GM23338 (cell line): ENCODE results near the gene WWOX. TPM values are rescaled to one million over a fixed set of nuclear protein-coding genes. Genes with fewer than 3 reads are reported as not detected.

Experiments used
- ATAC-seq: fragments of 200-7000 bp; cut with Tn5 transposase; 3 replicates; pipeline ENCODE4 v1.9.1; 2020
- DNase-seq: peaks from one replicate; pipeline ENCODE4 v3.0.0-alpha.2; 2015; ENCODE audit warnings: low spot score
- H2AFZ ChIP-seq: fragments of 200-600 bp; sonication (generic); 2 replicates; pipeline ENCODE4 v1.8.0; 2016; ENCODE audit warnings: antibody characterized with exemption, mild to moderate bottlenecking, moderate library complexity
- H3F3A ChIP-seq: fragments of 200-600 bp; sonication (generic); replicated peaks from 2 replicates; pipeline ENCODE4 v1.8.0; 2017; ENCODE audit warnings: antibody characterized with exemption, mixed run types, low read depth
- H3K27ac ChIP-seq: fragments of 200-600 bp; sonication (generic); 2 replicates; pipeline ENCODE4 v1.6.1; 2016; ENCODE audit warnings: low read depth
- H3K27me3 ChIP-seq: fragments of 200-600 bp; sonication (generic); 2 replicates; pipeline ENCODE4 v1.8.0; 2016; ENCODE audit warnings: mild to moderate bottlenecking, mixed run types, moderate library complexity; ENCODE audit not compliant: insufficient read depth
- H3K36me3 ChIP-seq: fragments of 200-600 bp; sonication (generic); 2 replicates; pipeline ENCODE4 v1.8.0; 2016; ENCODE audit warnings: mild to moderate bottlenecking; ENCODE audit not compliant: insufficient read depth
- H3K4me1 ChIP-seq: fragments of 200-600 bp; sonication (generic); 2 replicates; pipeline ENCODE4 v1.8.0; 2016; ENCODE audit warnings: mild to moderate bottlenecking, moderate library complexity; ENCODE audit not compliant: insufficient read depth
- H3K4me2 ChIP-seq: fragments of 200-600 bp; sonication (generic); 2 replicates; pipeline ENCODE4 v1.7.1; 2017; ENCODE audit warnings: mixed run types
- H3K4me3 ChIP-seq: fragments of 200-600 bp; sonication (generic); 2 replicates; pipeline ENCODE4 v1.6.1; 2016; ENCODE audit warnings: mixed run types
- H3K79me2 ChIP-seq: fragments of 200-600 bp; sonication (generic); replicated peaks from 2 replicates; pipeline ENCODE4 v1.8.0; 2017; ENCODE audit warnings: mild to moderate bottlenecking; ENCODE audit not compliant: insufficient read depth
- H3K9me2 ChIP-seq: fragments of 200-600 bp; sonication (generic); 2 replicates; pipeline ENCODE4 v1.8.0; 2017; ENCODE audit not compliant: insufficient read depth
- H4K20me1 ChIP-seq: fragments of 200-600 bp; sonication (generic); replicated peaks from 2 replicates; pipeline ENCODE4 v1.8.0; 2017; ENCODE audit warnings: mild to moderate bottlenecking; ENCODE audit not compliant: insufficient read depth
- H3K27ac Mint-ChIP-seq: 2 replicates; pipeline ENCODE4 v1.8.0; 2020; ENCODE audit warnings: inconsistent platforms, mild to moderate bottlenecking, moderate library complexity, mixed read lengths
- H3K27me3 Mint-ChIP-seq: 3 replicates; pipeline ENCODE4 v1.8.0; 2022; ENCODE audit warnings: low read depth, mild to moderate bottlenecking, moderate library complexity, mixed read lengths, inconsistent platforms; ENCODE audit not compliant: insufficient read depth, poor library complexity
- H3K36me3 Mint-ChIP-seq: 3 replicates; pipeline ENCODE4 v1.8.0; 2021; ENCODE audit warnings: low read depth, mild to moderate bottlenecking, inconsistent platforms, moderate library complexity, mixed read lengths
- H3K4me1 Mint-ChIP-seq: 3 replicates; pipeline ENCODE4 v1.8.0; 2020; ENCODE audit warnings: mild to moderate bottlenecking, inconsistent platforms, mixed read lengths
- H3K4me3 Mint-ChIP-seq: 3 replicates; pipeline ENCODE4 v1.8.0; 2021; ENCODE audit warnings: moderate library complexity, mild to moderate bottlenecking, inconsistent platforms, mixed read lengths
- H3K9me3 Mint-ChIP-seq: 3 replicates; pipeline ENCODE4 v1.8.0; 2020; ENCODE audit warnings: moderate library complexity, mild to moderate bottlenecking, inconsistent platforms, mixed read lengths
- CREB1 ChIP-seq: fragments of 250-450 bp; sonication (Bioruptor Pico); IDR thresholded peaks from 2 replicates; pipeline ENCODE4 v1.5.0; 2020; ENCODE audit warnings: low read depth, mild to moderate bottlenecking, moderate library complexity
- EZH2 ChIP-seq: fragments of 200-600 bp; sonication (generic); IDR thresholded peaks from one replicate; pipeline ENCODE4 v1.8.0; 2017; ENCODE audit warnings: antibody characterized with exemption, mild to moderate bottlenecking, low read depth; ENCODE audit not compliant: unreplicated experiment
- EZH2phosphoT487 ChIP-seq: fragments of 200-600 bp; sonication (generic); IDR thresholded peaks from one replicate; pipeline ENCODE4 v1.8.1; 2018; ENCODE audit warnings: antibody characterized with exemption; ENCODE audit not compliant: unreplicated experiment
- JUNB ChIP-seq: IDR thresholded peaks from one replicate; pipeline ENCODE4 v1.6.1; 2016; ENCODE audit warnings: antibody characterized with exemption; ENCODE audit not compliant: unreplicated experiment
- NANOG ChIP-seq: IDR thresholded peaks from 2 replicates; pipeline ENCODE4 v1.6.1; 2016; ENCODE audit warnings: antibody characterized with exemption, borderline replicate concordance
- POLR2AphosphoS5 ChIP-seq: IDR thresholded peaks from 2 replicates; pipeline ENCODE4 v1.6.1; 2016; ENCODE audit warnings: antibody characterized with exemption, low read depth
- STAT1 ChIP-seq: IDR thresholded peaks from one replicate; pipeline ENCODE4 v1.6.1; 2016; ENCODE audit warnings: antibody characterized with exemption; ENCODE audit not compliant: unreplicated experiment
- ZNF114 ChIP-seq: fragments of 250-450 bp; sonication (Bioruptor Pico); IDR thresholded peaks from 2 replicates; pipeline ENCODE4 v1.5.0; 2020; ENCODE audit warnings: mild to moderate bottlenecking, moderate library complexity
- ZNF331 ChIP-seq: fragments of 250-450 bp; sonication (Bioruptor Pico); IDR thresholded peaks from 2 replicates; pipeline ENCODE4 v1.5.0; 2020; ENCODE audit warnings: low read depth, mild to moderate bottlenecking, moderate library complexity
- polyA plus RNA-seq: library from polyadenylated mRNA; unstranded; fragments of >200 nt; fragmentation: Nextera tagmentation; extraction: Ambion mirVana; gene quantifications from 2 replicates; pipeline ENCODE4 v1.2.1, GENCODE V29; 2016
- total RNA-seq: library from RNA; depleted of rRNA; stranded (reverse); fragments of >200 nt; shearing (Covaris generic); gene quantifications from 2 replicates; pipeline ENCODE4 v1.2.3, GENCODE V29; 2014
- TF ChIP-seq, protein P1 (sequence below): fragments of 250-450 bp; sonication (Bioruptor Pico); IDR thresholded peaks from 2 replicates; pipeline ENCODE4 v1.5.0; 2020; ENCODE audit warnings: mild to moderate bottlenecking, moderate library complexity
- TF ChIP-seq, protein P2 (sequence below): IDR thresholded peaks from one replicate; pipeline ENCODE4 v1.6.1; 2018; ENCODE audit warnings: antibody characterized with exemption; ENCODE audit not compliant: unreplicated experiment
- TF ChIP-seq, protein P3 (sequence below): IDR thresholded peaks from 2 replicates; pipeline ENCODE4 v1.6.1; 2016; ENCODE audit warnings: antibody characterized with exemption
- TF ChIP-seq, protein P4 (sequence below), 2 experiments: fragments of 200-600 bp in 1 of 2; sonication (generic) in 1 of 2; conservative IDR thresholded peaks; 2 replicates each; pipeline versions ENCODE4 v1.5.1 to v1.6.1; 2016 to 2017; ENCODE audit warnings: antibody characterized with exemption in 2 of 2, low read depth in 2 of 2, mild to moderate bottlenecking in 2 of 2, moderate library complexity in 1 of 2

Gene WWOX
- total and polyA plus RNA-seq, 2 experiments from 2014 or later, result 10.0 to 19.3 TPM

GRCh38 chr16:78126662-78127061, 27.2 kb downstream of the WWOX start:
- H3K36me3 ChIP-seq, result no peaks in the 10 kb centered on the region
- H3K27ac ChIP-seq, result no peak overlapping the region
- H3K79me2 ChIP-seq, result no peaks in the 10 kb centered on the region
- no peaks in the 10 kb centered on the region for H3K27me3 ChIP-seq
- Mint-ChIP-seq H3K27ac (no peak overlapping the region), H3K9me3 (no peaks in the 10 kb centered on the region), H3K27me3 (no peaks in the 10 kb centered on the region), H3K36me3 (no peaks in the 10 kb centered on the region), H3K4me3 (no peak overlapping the region), H3K4me1 (peaks cover 8% of the 10 kb centered on the region; the same call in 1 of the 3 replicates)
- H4K20me1 ChIP-seq, result no peaks in the 10 kb centered on the region
- no peak for ATAC-seq
- no peaks in the 10 kb centered on the region for H3F3A ChIP-seq
- H3K4me2 ChIP-seq, result no peak overlapping the region
- H3K4me1 ChIP-seq, result no peaks in the 10 kb centered on the region
- no peak for DNase-seq
- H2AFZ ChIP-seq, result no peak overlapping the region
- TF ChIP-seq, protein P1, sequence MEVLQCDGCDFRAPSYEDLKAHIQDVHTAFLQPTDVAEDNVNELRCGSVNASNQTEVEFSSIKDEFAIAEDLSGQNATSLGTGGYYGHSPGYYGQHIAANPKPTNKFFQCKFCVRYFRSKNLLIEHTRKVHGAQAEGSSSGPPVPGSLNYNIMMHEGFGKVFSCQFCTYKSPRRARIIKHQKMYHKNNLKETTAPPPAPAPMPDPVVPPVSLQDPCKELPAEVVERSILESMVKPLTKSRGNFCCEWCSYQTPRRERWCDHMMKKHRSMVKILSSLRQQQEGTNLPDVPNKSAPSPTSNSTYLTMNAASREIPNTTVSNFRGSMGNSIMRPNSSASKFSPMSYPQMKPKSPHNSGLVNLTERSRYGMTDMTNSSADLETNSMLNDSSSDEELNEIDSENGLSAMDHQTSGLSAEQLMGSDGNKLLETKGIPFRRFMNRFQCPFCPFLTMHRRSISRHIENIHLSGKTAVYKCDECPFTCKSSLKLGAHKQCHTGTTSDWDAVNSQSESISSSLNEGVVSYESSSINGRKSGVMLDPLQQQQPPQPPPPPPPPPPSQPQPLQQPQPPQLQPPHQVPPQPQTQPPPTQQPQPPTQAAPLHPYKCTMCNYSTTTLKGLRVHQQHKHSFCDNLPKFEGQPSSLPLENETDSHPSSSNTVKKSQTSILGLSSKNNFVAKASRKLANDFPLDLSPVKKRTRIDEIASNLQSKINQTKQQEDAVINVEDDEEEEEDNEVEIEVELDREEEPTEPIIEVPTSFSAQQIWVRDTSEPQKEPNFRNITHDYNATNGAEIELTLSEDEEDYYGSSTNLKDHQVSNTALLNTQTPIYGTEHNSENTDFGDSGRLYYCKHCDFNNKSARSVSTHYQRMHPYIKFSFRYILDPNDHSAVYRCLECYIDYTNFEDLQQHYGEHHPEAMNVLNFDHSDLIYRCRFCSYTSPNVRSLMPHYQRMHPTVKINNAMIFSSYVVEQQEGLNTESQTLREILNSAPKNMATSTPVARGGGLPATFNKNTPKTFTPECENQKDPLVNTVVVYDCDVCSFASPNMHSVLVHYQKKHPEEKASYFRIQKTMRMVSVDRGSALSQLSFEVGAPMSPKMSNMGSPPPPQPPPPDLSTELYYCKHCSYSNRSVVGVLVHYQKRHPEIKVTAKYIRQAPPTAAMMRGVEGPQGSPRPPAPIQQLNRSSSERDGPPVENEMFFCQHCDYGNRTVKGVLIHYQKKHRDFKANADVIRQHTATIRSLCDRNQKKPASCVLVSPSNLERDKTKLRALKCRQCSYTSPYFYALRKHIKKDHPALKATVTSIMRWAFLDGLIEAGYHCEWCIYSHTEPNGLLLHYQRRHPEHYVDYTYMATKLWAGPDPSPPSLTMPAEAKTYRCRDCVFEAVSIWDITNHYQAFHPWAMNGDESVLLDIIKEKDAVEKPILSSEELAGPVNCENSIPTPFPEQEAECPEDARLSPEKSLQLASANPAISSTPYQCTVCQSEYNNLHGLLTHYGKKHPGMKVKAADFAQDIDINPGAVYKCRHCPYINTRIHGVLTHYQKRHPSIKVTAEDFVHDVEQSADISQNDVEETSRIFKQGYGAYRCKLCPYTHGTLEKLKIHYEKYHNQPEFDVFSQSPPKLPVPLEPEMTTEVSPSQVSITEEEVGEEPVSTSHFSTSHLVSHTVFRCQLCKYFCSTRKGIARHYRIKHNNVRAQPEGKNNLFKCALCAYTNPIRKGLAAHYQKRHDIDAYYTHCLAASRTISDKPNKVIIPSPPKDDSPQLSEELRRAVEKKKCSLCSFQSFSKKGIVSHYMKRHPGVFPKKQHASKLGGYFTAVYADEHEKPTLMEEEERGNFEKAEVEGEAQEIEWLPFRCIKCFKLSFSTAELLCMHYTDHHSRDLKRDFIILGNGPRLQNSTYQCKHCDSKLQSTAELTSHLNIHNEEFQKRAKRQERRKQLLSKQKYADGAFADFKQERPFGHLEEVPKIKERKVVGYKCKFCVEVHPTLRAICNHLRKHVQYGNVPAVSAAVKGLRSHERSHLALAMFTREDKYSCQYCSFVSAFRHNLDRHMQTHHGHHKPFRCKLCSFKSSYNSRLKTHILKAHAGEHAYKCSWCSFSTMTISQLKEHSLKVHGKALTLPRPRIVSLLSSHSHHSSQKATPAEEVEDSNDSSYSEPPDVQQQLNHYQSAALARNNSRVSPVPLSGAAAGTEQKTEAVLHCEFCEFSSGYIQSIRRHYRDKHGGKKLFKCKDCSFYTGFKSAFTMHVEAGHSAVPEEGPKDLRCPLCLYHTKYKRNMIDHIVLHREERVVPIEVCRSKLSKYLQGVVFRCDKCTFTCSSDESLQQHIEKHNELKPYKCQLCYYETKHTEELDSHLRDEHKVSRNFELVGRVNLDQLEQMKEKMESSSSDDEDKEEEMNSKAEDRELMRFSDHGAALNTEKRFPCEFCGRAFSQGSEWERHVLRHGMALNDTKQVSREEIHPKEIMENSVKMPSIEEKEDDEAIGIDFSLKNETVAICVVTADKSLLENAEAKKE (CRISPR knock-in tag), result no peak
- TF ChIP-seq, protein P2, sequence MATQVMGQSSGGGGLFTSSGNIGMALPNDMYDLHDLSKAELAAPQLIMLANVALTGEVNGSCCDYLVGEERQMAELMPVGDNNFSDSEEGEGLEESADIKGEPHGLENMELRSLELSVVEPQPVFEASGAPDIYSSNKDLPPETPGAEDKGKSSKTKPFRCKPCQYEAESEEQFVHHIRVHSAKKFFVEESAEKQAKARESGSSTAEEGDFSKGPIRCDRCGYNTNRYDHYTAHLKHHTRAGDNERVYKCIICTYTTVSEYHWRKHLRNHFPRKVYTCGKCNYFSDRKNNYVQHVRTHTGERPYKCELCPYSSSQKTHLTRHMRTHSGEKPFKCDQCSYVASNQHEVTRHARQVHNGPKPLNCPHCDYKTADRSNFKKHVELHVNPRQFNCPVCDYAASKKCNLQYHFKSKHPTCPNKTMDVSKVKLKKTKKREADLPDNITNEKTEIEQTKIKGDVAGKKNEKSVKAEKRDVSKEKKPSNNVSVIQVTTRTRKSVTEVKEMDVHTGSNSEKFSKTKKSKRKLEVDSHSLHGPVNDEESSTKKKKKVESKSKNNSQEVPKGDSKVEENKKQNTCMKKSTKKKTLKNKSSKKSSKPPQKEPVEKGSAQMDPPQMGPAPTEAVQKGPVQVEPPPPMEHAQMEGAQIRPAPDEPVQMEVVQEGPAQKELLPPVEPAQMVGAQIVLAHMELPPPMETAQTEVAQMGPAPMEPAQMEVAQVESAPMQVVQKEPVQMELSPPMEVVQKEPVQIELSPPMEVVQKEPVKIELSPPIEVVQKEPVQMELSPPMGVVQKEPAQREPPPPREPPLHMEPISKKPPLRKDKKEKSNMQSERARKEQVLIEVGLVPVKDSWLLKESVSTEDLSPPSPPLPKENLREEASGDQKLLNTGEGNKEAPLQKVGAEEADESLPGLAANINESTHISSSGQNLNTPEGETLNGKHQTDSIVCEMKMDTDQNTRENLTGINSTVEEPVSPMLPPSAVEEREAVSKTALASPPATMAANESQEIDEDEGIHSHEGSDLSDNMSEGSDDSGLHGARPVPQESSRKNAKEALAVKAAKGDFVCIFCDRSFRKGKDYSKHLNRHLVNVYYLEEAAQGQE, result no peak
- TF ChIP-seq JUNB (no peak), POLR2AphosphoS5 (no peak), ZNF331 (CRISPR knock-in tag) (no peak), EZH2 (no peak), STAT1 (no peak), CREB1 (no peak), ZNF114 (CRISPR knock-in tag) (no peak), NANOG (no peak), EZH2phosphoT487 (no peak)
- TF ChIP-seq, protein P3, sequence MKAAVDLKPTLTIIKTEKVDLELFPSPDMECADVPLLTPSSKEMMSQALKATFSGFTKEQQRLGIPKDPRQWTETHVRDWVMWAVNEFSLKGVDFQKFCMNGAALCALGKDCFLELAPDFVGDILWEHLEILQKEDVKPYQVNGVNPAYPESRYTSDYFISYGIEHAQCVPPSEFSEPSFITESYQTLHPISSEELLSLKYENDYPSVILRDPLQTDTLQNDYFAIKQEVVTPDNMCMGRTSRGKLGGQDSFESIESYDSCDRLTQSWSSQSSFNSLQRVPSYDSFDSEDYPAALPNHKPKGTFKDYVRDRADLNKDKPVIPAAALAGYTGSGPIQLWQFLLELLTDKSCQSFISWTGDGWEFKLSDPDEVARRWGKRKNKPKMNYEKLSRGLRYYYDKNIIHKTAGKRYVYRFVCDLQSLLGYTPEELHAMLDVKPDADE, result no peak
- TF ChIP-seq, protein P4, sequence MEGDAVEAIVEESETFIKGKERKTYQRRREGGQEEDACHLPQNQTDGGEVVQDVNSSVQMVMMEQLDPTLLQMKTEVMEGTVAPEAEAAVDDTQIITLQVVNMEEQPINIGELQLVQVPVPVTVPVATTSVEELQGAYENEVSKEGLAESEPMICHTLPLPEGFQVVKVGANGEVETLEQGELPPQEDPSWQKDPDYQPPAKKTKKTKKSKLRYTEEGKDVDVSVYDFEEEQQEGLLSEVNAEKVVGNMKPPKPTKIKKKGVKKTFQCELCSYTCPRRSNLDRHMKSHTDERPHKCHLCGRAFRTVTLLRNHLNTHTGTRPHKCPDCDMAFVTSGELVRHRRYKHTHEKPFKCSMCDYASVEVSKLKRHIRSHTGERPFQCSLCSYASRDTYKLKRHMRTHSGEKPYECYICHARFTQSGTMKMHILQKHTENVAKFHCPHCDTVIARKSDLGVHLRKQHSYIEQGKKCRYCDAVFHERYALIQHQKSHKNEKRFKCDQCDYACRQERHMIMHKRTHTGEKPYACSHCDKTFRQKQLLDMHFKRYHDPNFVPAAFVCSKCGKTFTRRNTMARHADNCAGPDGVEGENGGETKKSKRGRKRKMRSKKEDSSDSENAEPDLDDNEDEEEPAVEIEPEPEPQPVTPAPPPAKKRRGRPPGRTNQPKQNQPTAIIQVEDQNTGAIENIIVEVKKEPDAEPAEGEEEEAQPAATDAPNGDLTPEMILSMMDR (conservative IDR thresholded peaks at IDR 0.05; ENCODE audit: low read depth in 2 of 2), result no peak
- H3K4me3 ChIP-seq, result no peak overlapping the region
- H3K9me2 ChIP-seq, result no peaks in the 10 kb centered on the region
